GM19324 (cell line): ENCODE measurements around the gene SHC2.
"Not testable (repeated sequence)": the region's sequence is repeated elsewhere in the genome, so short reads cannot be mapped to it uniquely, and the experiment has no call there.

Experiments
- ATAC-seq: cut with Tn5 transposase; IDR thresholded peaks from one replicate; pipeline ENCODE4 v1.9.1; 2021; ENCODE audit warnings: mild to moderate bottlenecking, moderate library complexity; ENCODE audit not compliant: unreplicated experiment, low FRiP score

The SHC2 gene

DNA sequence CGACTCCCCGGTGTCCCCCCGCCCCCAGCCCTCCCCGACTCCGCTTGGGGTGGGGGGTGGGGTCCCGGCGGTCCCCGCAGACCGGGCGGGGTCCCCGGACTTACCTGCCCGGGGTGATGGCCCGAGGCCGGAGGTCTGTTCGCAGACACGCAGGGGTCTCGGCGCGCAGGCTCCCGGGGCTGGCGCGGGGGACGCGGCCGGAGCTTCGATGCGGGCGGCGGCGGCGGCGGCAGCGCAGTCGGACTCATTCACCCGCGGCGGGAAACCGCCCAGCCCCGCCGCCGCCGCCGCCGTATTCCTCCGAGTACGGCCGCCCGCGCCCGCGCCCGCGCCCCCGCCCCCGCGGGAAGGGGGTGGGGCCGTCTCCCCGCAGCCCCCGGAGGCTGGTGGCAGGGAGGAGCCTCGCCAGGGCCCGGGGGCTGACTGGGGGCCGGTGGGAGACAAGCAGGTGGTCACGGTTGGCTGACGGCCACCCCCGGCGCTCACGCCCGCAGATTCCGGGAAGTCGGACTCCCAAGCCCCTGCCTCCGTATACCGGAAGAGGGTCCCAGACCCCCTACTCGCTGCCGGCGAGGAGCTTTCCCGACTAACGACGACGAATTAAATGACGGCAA is 51.8 kb downstream of the SHC2 start, which contains the start of gene C2CD4C:
Gene C2CD4C, minus strand, starts transcription at position 246 of the 614 bp plus-strand sequence. CDS start 786 bp downstream, outside the sequence.
- ATAC-seq, result no peak

GRCh38 chr19:408441-408901 is 52.4 kb downstream of the SHC2 start:
- ATAC-seq, result no peak

- no peak for ATAC-seq
Observed at GRCh38 chr19:407511-408440, 53.1 kb downstream of the SHC2 start.

- ATAC-seq, result no peak
Observed at GRCh38 chr19:406971-407510, 53.8 kb downstream of the SHC2 start.

DNA sequence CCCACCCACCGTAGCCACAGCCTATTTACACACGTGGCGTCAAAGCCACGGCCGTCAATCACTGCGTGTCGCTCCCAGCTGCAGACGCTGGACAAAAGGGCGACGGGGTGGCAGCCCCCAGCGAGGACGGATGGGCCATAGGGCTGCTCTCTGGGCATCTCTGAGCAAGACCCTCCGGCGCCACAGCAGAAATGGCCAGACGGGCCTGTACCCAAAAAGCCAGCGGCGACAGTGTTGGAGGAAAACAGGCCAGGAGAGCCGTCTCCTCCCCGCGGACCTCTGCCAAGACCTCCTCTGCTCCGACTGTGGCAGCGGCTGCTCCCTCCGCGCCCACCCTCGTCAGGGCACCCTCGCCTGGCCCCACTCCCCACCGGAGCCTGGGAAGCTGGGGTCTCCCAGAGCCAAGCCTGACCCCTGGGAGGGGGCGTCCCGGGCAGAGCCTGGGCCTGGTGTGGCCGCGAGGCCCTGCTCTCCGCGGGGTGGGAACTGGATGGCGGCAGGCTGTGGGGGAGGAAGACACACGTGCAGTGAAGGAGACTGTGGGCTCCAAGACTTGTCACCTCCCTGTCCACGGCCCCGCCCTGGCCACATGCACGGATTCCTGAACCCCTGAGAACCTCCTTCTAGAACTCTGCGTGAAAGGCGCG is 54.6 kb downstream of the SHC2 start:
- ATAC-seq, result no peak

GRCh38 chr19:405121-405965 is 55.5 kb downstream of the SHC2 start:
- no peak for ATAC-seq

- no peak for ATAC-seq
Observed at GRCh38 chr19:403221-404027, 57.4 kb downstream of the SHC2 start.

DNA sequence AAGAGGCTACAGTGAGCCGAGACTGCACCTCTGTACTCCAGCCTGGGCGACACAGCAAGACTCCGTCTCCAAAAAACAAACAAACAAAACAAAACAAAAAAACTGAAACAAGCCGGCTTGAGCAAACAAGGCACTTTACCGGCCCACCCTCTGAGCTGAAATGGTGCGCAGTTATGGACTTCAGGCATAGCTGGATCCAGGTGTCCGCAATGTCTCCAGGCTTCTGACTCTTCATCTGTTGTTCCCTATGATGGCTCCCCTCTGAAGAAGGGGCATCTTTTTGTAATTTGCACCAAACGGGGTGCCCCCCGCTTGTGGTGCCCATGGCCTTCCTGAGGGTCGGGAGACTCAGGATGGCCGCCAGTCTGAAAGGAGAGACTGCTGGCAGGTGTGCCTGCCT is 58.0 kb downstream of the SHC2 start:
- no peak for ATAC-seq

DNA sequence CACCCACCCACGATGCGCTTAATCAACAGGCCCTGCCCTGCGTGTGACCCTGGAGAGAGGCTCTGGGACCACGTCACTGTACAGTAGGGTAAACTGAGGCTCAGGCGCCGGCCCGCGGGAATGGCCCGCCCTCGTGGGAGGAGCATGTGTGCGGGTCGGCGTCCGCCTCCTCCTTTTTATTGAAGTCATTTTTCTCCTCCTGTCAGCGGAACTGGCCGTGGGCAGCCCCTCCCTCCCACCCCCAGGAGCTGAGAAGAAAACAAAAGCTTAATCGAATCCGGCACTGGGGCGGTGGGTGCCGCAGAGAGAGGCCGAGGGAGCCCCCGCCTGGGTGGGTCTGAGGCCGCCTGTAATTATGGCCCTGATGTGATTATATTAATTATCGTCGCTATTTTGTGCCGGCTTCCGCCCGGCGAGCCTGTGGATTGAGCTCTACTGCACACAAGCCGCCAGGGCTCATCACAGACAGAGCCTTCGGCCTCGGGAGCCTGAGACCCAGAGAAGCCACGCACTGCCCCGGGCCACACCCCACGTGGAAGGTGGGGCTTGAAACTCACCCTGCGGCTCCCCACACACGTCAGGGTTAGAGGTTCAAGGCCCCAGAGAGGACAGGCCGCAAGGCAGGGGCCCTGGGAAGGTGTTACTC is 58.8 kb downstream of the SHC2 start:
- ATAC-seq, result no peak

GRCh38 chr19:400976-401865 is 59.6 kb downstream of the SHC2 start:
- no peak for ATAC-seq

DNA sequence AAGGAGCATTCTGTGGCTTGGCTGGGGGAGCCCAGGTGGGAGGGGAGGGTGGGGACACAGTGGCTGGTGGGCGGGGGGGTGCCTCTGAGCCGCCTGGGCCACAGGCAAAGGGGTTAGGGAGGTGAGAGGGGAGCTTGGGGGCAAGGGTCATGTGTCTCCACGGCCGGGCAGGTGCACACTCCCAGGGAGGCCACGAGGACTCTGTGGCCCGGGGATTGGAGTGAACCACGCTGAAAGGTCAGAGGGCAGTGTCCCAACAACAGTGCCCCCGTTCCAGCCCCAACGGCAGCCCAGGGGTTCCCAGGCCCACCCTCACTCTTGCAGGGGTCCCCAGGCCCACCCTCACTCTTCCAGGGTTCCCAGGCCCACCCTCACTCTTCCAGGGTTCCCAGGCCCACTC is 61.5 kb downstream of the SHC2 start:
- ATAC-seq, result no peak

GRCh38 chr19:398719-399118 is 62.1 kb downstream of the SHC2 start:
- ATAC-seq, result no peak

DNA sequence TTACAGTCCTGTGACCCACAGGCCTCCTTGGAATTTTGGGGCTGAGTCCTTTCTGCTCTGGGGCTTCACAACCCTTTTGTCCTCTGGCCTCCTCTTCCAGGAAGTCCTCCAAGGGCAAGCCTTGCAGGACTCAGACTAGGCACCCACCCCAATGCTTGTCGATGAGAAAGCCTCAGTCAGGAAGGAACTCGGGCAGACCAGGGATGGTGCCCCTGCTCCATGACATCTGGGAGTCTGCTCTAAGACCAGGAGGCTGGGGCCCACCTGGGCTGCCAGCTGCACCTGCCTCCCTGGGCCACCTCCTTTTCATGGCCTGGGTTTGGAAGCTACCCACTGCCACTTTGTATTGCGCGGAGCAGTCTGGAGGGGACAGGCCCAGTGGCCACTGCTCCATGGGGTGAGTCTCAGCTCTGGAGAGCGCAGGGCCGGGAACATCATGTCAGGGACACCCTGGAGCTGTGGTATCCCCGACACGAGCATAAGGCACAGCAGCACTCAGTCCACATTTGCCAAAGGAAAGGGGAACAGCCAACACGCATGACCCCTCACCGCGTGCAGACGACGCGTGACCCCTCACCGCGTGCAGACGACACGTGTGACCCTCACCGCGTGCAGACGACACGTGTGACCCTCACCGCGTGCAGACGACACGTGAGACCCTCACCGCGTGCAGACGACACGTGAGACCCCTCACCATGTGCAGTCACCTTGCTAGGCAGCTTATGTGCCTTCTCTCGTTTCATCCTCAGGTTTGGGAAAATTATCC is 62.7 kb downstream of the SHC2 start:
- no peak for ATAC-seq

GRCh38 chr19:397321-397720 is 63.5 kb downstream of the SHC2 start:
- no peak for ATAC-seq

- no peak for ATAC-seq
Observed at GRCh38 chr19:395467-395866, 65.4 kb downstream of the SHC2 start.

DNA sequence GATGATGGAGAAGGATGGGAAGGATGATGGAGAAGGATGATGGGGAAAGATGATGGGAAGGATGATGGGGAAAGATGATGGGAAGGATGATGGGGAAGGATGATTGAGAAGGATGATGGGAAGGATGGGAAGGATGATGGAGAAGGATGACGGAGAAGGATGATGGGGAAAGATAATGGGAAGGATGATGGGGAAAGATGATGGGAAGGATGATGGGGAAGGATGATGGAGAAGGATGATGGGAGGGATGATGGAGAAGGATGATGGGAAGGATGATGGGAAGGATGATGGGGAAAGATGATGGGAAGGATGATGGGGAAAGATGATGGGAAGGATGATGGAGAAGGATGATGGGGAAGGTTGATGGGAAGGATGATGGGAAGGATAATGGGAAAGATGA is 66.0 kb downstream of the SHC2 start:
- ATAC-seq, result not testable (repeated sequence)

DNA sequence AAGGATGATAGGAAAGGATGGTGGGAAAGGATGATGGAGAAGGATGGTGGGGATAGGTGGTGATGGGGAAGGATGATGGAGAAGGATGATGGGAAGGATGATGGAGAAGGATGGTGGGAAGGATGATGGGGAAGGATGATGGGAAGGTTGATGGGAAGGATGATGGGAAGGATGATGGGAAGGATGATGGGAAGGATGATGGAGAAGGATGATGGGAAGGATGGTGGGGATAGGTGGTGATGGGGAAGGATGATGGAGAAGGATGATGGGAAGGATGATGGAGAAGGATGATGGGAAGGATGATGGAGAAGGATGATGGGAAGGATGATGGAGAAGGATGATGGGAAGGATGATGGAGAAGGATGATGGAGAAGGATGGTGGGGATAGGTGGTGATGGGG is 67.3 kb downstream of the SHC2 start:
- ATAC-seq, result not testable (repeated sequence)
